NCI-H187 treated with DMSO at 0.1 percent for 48 hours (cell line): ENCODE data around the gene RTP1.

ENCODE experiments used
- DNase-seq: peaks from one replicate; lab custom pipeline; 2025; lab: John Stamatoyannopoulos, UW

Gene RTP1

DNA sequence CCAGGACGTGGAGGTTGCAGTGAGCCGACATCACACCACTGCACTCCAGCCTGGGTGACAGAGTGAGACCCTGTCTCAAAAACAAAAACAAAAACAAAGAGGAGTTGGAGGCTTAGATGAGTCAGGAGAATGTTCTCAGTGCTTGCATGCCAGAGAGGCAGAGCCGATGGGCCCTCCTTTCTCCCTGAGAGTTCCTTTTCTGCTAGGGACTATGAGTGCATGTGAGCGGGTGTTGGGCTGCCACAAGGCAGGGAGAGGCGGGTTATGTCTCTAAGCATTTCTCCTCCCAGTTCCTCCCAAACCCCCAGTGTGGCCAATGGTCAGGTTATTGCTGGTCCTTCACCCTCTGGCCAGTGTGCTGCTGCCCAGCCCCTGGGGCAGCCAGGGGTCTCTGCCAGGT is 45.1 kb downstream of the RTP1 start:
- DNase-seq = no peak

DNA sequence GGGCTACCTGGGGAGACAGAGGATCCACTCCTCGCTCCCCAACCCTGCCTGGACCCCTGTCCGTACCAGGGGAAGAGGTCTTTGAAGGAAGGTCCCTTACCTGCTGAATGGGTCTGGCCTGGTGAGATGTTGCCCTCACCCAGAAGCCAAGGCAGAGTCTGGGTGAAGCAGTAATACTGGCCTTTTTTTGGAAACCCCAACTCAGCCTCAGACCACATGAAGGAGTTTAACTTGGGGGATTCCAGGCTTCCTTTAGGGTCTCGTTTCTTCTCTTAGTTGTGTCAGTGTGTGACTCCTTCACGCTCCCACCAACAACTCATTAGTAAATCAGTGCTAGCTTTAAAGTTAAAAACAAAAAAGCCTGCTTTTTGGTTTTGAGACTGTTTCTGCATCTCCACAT is 45.6 kb downstream of the RTP1 start:
- DNase-seq = no peak

- no peak for DNase-seq
Measured at GRCh38 chr3:187243933-187244524, 46.7 kb downstream of the RTP1 start.

DNA sequence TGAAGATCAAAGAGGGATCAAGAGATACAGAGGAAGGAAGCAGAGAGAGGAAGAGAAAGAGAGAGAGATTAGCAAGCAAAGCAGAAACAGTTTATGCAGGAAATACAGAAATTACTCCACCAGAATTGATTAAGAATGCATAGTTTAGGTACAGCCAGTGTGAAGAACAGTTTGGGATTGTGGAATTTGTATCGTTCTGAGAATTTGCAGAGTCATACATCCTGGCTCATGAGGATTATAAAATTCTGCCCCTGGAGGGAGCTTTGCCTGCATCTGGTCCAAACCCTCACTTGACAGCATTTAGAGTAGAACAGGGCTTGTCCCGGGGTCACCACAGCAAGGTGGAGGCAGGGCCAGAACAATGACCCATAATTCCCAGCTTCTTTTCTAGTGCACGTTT is 50.1 kb downstream of the RTP1 start:
- DNase-seq = no peak
